GM12874 (cell line): Measurements from ENCODE around the gene SGK2.

ENCODE experiments used
- TF ChIP-seq, protein P1 (sequence below): IDR thresholded peaks from 2 replicates; pipeline ENCODE4 v1.5.1; 2011; ENCODE audit warnings: low read depth, mild to moderate bottlenecking, control low read depth, low read length, moderate library complexity; ENCODE audit not compliant: insufficient read depth

The SGK2 gene

DNA sequence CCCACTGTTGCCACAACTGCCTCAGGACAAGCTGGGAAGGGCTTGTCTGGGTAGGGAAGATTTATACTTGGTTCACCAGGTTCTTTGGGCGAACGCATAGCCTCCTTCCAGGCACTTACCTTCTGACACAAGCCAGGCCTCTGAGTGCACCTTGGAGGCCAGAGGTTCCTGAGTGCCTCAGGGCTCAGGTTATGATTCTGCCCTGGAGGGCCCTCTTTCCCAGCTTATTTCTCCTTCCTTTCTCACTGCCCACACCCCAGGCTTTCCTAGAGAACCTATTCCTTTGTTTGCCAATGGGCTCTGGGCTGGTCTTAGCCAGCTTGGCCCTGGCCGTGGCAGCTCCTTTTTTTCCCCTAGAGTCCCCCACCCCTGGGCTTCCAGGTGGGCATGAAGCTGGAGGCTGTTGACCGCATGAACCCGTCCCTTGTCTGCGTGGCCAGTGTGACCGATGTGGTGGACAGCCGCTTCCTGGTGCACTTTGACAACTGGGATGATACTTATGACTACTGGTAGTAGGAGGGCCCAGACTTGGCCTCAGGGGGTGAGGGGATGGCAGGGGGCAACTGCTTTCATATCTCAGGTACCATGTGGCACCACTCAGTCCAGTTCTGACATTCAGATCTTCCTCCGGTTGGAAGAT lies 26.3 kb upstream of the SGK2 start:
- TF ChIP-seq, protein P1, sequence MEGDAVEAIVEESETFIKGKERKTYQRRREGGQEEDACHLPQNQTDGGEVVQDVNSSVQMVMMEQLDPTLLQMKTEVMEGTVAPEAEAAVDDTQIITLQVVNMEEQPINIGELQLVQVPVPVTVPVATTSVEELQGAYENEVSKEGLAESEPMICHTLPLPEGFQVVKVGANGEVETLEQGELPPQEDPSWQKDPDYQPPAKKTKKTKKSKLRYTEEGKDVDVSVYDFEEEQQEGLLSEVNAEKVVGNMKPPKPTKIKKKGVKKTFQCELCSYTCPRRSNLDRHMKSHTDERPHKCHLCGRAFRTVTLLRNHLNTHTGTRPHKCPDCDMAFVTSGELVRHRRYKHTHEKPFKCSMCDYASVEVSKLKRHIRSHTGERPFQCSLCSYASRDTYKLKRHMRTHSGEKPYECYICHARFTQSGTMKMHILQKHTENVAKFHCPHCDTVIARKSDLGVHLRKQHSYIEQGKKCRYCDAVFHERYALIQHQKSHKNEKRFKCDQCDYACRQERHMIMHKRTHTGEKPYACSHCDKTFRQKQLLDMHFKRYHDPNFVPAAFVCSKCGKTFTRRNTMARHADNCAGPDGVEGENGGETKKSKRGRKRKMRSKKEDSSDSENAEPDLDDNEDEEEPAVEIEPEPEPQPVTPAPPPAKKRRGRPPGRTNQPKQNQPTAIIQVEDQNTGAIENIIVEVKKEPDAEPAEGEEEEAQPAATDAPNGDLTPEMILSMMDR = no peak

DNA sequence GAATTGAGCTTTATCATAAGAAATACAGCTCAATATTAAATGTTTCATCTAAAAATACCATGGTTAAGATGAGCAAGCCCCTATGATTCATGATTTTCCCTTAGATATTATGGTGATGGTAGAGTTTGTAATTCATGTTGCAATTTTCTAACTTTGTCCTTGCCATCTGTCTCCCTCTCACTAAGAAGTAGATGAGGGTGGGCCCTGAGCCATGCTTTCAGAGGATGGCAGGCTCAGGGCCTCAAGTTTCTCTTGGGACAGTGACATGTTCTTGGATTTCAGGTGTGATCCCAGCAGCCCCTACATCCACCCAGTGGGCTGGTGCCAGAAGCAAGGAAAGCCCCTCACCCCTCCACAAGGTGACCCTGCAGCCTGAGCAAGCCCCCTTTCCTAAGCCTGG lies 25.8 kb upstream of the SGK2 start:
- TF ChIP-seq, protein P1 = no peak

DNA sequence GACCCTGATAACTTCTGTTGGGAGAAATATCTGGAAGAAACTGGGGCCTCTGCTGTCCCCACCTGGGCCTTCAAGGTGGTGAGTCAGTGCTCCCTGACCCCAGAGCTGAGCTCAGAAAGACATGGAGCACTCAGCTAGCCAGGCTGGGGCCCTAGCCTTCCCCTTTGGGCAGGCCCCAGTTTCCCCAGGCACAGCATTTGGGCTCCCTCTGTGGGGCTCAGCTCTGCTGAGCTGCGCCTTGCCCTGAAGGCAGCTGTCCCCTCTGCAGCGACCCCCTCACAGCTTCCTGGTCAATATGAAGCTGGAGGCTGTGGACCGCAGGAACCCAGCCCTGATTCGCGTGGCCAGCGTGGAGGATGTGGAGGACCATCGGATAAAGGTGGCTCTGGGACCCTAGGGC lies 24.8 kb upstream of the SGK2 start:
- TF ChIP-seq, protein P1 = no peak

DNA sequence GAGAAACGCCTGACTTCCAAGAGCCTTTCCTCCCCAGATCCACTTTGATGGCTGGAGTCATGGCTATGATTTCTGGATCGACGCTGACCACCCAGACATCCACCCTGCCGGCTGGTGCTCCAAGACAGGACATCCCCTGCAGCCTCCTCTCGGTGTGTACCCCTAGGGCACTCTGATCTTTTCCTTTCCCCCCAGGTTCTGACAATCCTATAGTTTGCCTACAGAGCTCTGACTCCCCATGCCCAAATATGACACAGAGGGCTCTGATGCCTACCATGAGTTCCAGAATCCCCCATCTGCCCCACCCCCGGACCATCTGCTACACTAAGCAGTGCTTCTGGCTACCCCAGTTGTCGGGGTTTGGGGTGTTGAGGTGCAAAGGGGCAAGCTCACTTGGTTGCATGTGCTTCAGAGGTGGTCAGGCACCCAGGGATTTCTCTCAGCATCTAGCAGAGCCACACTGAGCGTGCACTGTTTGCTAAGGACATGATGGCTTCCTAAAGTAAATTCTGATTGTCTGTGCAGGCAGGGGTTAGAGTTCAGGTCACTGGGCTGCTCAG lies 24.0 kb upstream of the SGK2 start:
- TF ChIP-seq, protein P1 = no peak

DNA sequence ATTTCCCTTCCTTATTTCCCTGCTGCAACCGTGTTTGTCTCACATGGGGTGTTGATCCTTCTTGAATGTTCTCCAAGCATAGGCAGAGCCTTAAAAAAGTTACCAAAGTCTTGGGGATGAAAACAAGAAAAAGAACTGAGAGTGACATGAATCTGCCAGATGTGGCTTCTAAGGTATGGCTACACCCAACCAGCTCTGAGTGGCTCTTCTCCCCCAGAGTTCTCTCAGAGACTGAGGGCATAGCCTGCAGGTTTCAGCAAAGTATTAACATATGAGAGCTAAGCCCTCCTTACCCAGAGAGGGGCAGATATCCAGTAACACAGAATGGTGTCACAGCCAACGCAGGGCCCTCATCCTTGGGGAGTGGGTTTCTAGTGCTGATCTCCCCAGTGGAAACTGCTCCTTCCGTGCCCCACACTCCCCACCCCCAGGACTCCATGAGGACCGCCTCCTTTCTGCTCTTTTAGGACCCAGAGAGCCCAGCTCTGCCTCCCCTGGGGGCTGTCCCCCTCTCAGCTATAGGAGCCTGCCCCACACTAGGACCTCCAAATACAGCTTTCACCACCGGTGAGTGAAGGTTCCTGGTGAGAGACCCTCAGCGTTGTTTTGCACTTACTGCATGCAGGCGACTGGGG lies 23.3 kb upstream of the SGK2 start:
- TF ChIP-seq, protein P1 = no peak

DNA sequence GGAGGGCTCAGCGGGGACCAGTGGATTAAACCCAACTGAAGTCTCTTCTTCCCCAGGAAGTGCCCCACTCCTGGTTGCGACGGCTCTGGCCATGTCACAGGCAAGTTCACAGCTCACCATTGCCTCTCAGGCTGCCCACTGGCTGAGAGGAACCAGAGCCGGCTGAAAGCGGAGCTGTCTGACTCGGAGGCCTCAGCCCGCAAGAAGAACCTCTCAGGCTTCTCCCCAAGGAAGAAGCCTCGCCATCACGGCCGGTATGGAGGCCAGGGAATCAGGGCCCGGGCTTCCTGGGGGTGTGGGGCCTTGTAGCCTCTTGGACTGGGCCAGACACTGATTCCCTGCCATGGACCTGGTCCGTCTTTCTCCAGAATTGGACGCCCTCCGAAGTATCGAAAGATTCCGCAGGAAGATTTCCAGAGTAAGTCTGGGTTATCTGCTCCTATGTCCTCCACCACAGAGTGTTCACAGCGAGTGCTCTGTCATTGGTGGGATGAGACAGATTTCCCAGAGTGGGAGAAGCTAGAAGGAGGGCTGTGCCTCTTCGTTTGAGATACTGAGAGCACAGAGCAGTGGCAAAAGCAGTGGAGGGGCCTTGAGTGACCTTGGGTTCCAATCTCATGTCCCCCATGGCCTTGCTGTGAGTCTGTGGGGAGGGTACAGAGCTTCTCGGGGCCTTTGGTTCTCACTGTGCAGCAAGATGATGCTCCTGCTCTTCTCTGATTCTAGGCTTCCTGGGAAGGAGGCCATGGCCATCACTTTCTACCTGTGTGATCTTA lies 22.6 kb upstream of the SGK2 start:
- TF ChIP-seq, protein P1 = no peak

DNA sequence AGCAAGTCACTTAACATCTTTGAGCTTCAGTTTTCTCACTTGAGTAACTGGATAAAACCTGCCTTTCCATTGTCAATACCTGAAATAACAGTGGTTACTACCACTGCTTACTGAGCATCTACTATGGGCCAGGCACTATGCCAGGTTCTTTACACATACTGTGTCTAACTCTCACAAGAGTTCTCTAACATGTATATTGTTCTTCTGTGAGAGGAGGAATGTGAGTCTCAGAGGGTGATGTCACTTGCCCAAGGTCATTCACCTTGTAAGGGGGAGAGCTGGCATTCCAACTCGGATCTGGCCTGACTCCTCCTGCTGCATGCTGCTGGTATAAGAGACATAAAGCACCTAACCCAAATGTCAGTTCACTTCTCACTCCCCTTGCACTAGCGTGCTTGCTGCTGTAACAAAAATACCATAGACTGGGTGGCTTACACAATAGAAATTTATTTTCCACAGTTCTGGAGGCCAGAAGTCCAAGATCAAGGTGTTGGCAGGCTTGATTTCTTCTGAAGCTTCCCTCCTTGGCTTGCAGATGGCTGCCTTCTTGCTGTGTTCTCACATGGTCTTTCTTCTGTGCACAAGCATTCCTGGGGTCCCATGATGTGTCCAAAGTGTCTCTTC lies 21.9 kb upstream of the SGK2 start:
- TF ChIP-seq, protein P1 = no peak
